GM12891 (cell line): ENCODE results near the gene GNAL.

Experiments used
- DNase-seq: peaks from one replicate; pipeline ENCODE4 v3.0.0; 2011; ENCODE audit warnings: low spot score; ENCODE audit not compliant: insufficient read length
- FAIRE-seq: peaks from 2 replicates; lab custom pipeline; 2011; peaks lifted over from hg19 to GRCh38; lab: Jason Lieb, UNC
- PAX5 ChIP-seq: IDR thresholded peaks from 2 replicates; pipeline ENCODE4 v1.6.1; 2011; ENCODE audit warnings: low read length, moderate library complexity, mild to moderate bottlenecking; ENCODE audit not compliant: insufficient read depth, severe bottlenecking
- POLR2A ChIP-seq: IDR thresholded peaks from 2 replicates; pipeline ENCODE4 v1.6.1; 2011; ENCODE audit warnings: low read depth, low read length, control low read depth
- POLR2AphosphoS5 ChIP-seq: IDR thresholded peaks from 2 replicates; pipeline ENCODE4 v1.6.1; 2011; ENCODE audit warnings: low read depth, low read length, control low read depth
- POU2F2 ChIP-seq: IDR thresholded peaks from 2 replicates; pipeline ENCODE4 v1.6.1; 2011; ENCODE audit warnings: low read depth, mild to moderate bottlenecking, control low read depth, low read length, moderate library complexity
- SPI1 ChIP-seq: IDR thresholded peaks from 2 replicates; pipeline ENCODE4 v1.6.1; 2011; ENCODE audit warnings: low read depth, low read length, control low read depth
- TAF1 ChIP-seq: IDR thresholded peaks from 2 replicates; pipeline ENCODE4 v1.6.1; 2011; ENCODE audit warnings: low read depth, low read length, control low read depth

GNAL gene

DNA sequence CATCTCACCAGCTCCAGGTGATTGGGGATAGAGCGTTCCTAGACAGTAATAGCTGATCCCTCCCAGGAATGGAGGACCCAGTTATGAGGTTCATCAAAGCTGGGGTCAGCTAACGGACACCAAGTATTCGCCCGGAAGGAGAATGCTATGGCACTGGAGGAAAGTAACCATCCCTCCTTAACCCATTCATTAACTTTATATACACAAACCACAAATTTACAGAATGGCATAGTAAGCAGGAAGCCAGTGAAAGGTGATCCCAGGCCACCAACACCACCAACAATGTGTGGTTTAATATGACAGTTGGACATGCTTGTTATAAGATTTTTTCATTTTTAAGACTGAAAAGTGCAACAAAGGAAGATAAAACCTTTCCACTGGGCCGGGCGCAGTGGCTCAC is 106.9 kb downstream of the GNAL start:
- TF ChIP-seq POLR2AphosphoS5 (no peak), POU2F2 (no peak), PAX5 (no peak)
- DNase-seq (no peak), FAIRE-seq (no peak)

DNA sequence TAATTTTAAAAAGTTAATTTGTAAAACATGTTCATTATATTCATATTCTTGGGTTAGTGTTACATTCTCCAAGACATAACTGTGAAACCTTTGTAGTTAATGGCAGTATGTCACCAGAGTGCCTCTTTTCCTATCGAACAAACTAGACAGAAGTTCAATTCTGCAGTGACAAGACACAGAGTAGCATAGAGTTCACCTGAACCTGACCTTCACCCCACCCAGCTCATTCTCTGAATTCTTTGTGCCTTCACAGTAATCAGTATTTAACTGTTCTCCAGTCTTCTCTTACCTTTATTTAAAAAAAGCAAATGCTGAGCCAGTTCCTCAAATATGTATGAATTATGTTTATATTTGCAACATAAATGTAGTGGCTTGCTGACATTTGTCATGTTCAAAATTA is 109.2 kb downstream of the GNAL start:
- FAIRE-seq (no peak), DNase-seq (no peak)
- TF ChIP-seq SPI1 (no peak), POU2F2 (no peak), POLR2A (no peak), PAX5 (no peak), POLR2AphosphoS5 (no peak), TAF1 (no peak)

DNA sequence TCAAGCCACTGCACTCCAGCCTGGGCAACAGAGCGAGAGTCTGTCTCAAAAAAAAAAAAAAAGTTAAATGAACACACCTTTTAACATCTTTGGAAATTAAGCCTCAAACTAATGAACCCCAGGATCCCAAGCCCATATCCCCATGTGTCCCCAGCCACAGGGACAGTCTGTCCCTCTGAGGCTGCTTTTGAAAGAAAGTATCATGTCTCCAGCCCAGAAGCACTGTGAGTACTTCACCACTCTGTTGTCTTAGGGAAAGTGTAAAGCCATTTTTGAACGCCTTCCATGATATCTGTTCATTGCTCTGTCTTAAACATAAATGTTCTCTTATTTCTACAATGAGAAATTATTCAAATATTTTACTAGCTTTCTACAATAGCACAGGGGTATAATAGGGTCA is 110.0 kb downstream of the GNAL start:
- FAIRE-seq, result no peak
- TF ChIP-seq PAX5 (no peak), POLR2A (no peak), SPI1 (no peak), POLR2AphosphoS5 (no peak), TAF1 (no peak), POU2F2 (no peak)
- DNase-seq, result no peak

DNA sequence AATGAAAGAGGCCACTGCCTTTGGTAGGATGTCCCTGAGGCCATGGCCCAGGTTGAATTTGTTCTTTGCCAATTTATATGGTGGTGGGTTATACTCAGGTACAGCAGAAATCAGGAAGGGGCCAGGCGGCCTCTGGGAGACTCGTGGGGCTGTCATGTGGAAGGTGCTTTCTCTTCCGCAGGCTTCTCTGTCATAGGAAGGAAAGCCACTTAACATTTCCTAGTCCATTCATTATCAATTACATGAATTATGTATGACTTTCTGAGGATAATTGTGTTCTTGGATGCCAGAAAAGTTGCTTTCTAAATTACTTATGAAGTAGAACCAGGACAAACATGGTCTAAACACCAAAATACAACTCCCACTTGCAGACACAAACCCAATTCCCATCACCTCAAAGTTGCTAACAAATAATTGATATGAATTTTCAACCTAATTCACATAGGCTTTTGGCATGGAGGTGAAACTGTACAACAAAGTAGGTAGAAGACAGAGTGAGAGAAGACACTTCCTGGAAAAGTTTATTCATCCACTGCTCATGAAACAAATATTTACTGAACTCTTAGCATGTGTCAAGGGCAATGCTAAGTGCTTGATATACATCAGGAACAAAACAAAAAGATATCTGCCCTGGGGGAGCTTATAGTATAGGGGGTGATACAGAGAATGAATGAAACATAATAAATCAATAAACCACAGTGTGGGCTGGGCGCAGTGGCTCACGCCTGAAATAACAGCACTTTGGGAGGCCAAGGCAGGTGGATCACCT is 111.7 kb downstream of the GNAL start:
- no peak for FAIRE-seq
- no peak for DNase-seq
- TF ChIP-seq POLR2AphosphoS5 (no peak), POU2F2 (no peak), SPI1 (no peak), PAX5 (no peak), TAF1 (no peak), POLR2A (no peak)

DNA sequence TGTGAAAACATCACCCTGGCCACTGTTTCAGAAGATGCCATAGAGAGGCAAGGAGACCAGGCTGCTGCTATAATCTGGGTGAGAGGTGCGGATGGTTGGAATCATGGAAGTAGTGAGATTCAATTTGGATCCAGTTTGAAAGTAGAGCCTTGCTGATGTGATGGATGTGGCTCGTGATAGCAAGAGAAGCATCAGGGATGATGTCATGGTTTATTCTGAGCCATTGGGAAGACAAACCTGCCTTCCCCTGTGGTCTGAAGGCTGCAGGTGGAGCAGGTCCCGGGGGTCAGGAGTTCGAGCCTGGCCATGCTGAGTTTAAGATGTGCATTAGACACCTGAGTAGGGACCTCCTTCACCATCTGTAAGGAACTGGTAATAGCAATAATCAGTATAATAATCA is 112.5 kb downstream of the GNAL start:
- no peak for TF ChIP-seq POLR2AphosphoS5
- TF ChIP-seq TAF1, result no peak
- no peak for TF ChIP-seq POLR2A
- no peak for TF ChIP-seq SPI1
- TF ChIP-seq POU2F2, result no peak
- TF ChIP-seq PAX5, result no peak
- DNase-seq, result no peak
- FAIRE-seq, result no peak

DNA sequence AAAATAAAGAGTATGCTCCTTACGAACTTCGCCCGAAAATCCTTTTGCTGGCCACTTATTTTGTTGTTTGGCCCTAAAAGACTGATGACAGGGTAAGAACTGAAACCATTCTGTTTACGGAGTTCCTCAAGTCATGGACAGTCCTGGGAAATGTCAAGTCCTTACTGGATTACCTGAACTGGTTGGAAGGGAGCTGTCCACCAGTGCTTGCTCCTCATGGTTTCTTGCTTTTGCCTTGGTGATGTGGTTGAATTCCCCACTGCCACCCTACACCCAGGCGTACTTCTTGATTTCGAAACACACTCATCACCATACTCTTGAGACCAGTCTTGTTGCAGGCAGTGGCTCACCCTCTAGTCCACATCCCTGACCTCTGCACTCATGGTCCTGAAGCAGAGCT is 113.1 kb downstream of the GNAL start:
- DNase-seq (no peak), FAIRE-seq (no peak)
- TF ChIP-seq PAX5 (no peak), TAF1 (no peak)

DNA sequence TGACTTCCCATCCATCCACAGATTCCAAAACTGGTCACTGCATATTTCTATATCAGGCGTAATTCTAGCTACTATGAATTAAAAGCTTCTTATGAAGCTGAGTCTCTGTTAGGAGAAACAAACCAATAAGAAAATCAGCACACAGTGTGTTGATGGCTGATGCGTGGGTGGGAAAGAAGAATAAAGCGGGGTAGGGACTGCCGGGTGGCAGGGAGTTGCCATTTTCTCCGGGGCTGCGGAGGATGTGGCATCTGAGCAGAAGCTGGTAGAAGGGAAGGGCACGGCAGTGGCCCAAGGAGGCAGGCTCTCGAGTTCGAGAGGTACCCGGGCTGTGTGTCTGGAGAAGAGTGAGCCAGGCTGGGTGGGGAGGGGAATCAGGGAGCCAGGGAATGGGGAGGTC is 113.5 kb downstream of the GNAL start:
- DNase-seq (no peak), FAIRE-seq (no peak)
- TF ChIP-seq SPI1 (no peak), POLR2AphosphoS5 (no peak), PAX5 (no peak), TAF1 (no peak), POLR2A (no peak), POU2F2 (no peak)

DNA sequence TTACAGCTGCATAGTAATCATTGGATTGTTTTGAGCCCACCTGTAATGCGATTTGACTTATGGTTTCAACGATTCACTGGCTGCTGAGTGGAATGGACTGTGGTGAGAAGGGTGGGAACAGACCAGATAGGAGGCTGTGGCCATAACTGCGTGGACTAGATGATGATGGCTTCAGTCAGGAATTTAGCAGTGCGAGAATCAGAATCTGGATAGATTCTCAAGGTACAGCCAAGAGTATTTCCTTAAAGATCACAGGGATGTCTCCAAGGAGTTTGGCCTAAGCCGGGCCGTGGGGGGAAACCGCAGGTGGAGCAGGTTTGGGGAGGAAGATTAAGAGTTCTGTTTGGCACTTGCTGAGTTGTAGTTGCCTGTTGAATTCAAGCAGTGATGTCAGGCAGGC is 118.2 kb downstream of the GNAL start:
- FAIRE-seq (no peak), DNase-seq (no peak)
- TF ChIP-seq POLR2AphosphoS5 (no peak), PAX5 (no peak), POU2F2 (no peak), TAF1 (no peak), SPI1 (no peak), POLR2A (no peak)

DNA sequence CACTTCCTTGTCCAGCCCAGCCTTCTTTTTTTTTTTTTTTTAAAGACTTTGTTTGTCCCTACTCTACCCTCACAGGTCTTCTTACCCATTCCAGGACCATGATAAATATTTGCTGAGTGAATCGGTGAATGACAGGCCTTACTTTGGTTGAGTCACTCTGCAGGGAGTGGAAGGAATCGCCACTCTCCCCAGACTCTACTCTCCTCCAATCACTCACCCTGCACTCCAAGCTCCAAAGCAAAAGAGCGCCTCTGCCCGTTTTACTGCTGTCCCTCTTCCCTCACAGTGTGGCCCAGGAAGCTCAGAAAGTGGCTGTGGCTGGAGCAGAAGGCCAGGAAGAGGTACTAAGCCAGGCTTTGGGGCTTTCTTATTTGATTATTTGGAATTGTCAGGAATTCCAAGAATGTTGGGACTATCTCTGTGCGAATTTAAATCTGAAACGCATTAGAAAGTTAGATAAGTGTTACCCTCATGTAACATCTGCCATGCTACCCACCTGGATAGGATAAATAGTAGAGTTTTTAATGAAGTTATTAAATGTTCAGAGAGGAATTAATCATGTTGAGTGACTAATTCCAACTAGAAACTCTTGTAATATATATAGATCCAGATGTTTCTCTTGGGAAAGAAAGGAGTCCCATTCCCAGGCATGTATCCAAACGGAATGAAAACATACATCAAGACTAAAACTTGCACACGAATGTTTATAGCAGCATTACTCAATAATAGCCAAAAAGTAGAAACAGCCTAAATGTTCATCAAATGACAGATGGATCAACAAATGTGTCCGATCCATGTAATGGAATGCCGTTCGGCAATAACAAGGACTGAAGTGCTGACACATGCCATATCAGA is 119.2 kb downstream of the GNAL start:
- no peak for TF ChIP-seq POLR2A
- TF ChIP-seq SPI1, result no peak
- TF ChIP-seq PAX5, result no peak
- no peak for TF ChIP-seq TAF1
- no peak for TF ChIP-seq POU2F2
- TF ChIP-seq POLR2AphosphoS5, result no peak
- DNase-seq (no peak), FAIRE-seq (no peak)

DNA sequence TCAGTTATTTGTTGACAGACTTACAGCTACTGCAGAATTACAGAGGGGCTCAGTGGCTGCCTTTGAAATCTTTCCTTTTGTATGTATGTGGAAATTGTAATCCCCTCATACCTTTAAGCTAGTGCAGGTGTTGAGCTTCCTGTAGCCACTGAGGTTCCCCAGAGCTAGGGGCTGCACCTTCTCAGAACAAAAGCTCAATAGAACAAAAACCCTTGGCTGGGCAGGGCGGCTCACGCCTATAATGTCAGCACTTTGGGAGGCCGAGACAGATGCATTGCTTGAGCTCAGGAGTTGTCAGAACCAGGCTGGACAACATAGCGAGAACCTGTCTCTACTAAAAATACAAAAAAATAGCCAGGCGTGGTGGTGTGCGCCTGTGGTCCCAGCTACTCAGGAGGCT is 120.8 kb downstream of the GNAL start:
- DNase-seq, result no peak
- FAIRE-seq, result no peak
- TF ChIP-seq POLR2AphosphoS5 (no peak), TAF1 (no peak), POLR2A (no peak), POU2F2 (no peak), SPI1 (no peak), PAX5 (no peak)
